Prostate gland (tissue), 2 donors: Measurements from ENCODE around the gene LRRC36. TPM values are rescaled to one million over a fixed set of nuclear protein-coding genes. Genes with fewer than 3 reads are reported as not detected.

ENCODE experiments used
- DNase-seq: peaks from one replicate; pipeline ENCODE4 v3.0.0-alpha.2; 2019; ENCODE audit warnings: low spot score
- H3K27ac ChIP-seq, 2 donors: fragments of 200-600 bp; sonication (generic); 2 replicates each; pipeline ENCODE4 v1.5.1; 2017 to 2019
- H3K27me3 ChIP-seq: fragments of 200-600 bp; sonication (generic); replicated peaks from 2 replicates; pipeline ENCODE4 v1.5.1; 2019; ENCODE audit not compliant: insufficient read depth
- H3K36me3 ChIP-seq, 2 donors: fragments of 200-600 bp; sonication (generic); 1 replicate in 1 of 2; 2 replicates in 1 of 2; pipeline versions ENCODE4 v1.5.1 to v1.8.1; 2017 to 2019
- H3K4me1 ChIP-seq: fragments of 200-600 bp; sonication (generic); replicated peaks from 2 replicates; pipeline ENCODE4 v1.5.1; 2019
- H3K4me3 ChIP-seq, 2 donors: fragments of 200-600 bp; sonication (generic); 2 replicates each; pipeline ENCODE4 v1.5.1; 2017 to 2019
- H3K9me3 ChIP-seq: fragments of 200-600 bp; sonication (generic); 2 replicates; pipeline ENCODE4 v1.5.1; 2017
- POLR2A ChIP-seq: fragments of 450-650 bp; IDR thresholded peaks from one replicate; pipeline ENCODE4 v1.6.1; 2016; ENCODE audit warnings: antibody characterized with exemption, mild to moderate bottlenecking
- POLR2AphosphoS5 ChIP-seq: sonication (generic); formaldehyde crosslinking; IDR thresholded peaks from one replicate; pipeline ENCODE4 v1.6.1; 2017; ENCODE audit warnings: antibody characterized with exemption
- WGBS: methylation state at CpG from one replicate; pipeline ENCODE4 v1.1.5; 2018; 5-methylcytosine and 5-hydroxymethylcytosine counted together
- intact Hi-C: fragments of 100-400 bp; cut with DNase I; formaldehyde crosslinking; loops from one replicate; pipeline ENCODE4 v1.14.2; 2022
- total RNA-seq, 2 donors: library from RNA; depleted of rRNA; stranded (reverse); fragments of >200 nt; gene quantifications; one replicate each; pipeline ENCODE4 v1.1.0, GENCODE V29; 2016
- TF ChIP-seq, protein P1 (sequence below), 4 experiments: fragments of 200-600 bp in 2 of 4; fragments of 450-650 bp in 2 of 4; sonication (generic) in 2 of 4; IDR thresholded peaks; 1 replicate in 3 of 4; 2 replicates in 1 of 4; pipeline ENCODE4 v1.5.1; 2016 to 2019; ENCODE audit warnings: antibody characterized with exemption in 4 of 4, mild to moderate bottlenecking in 2 of 4, moderate library complexity in 2 of 4

The LRRC36 gene
- total RNA-seq, 2 donors from 2014 or later: 4.6 TPM; not detected in 1

- H3K4me3 ChIP-seq: no peak overlapping the region
- no peaks in the 10 kb centered on the region for H3K4me1 ChIP-seq
- no peak for DNase-seq
- H3K36me3 ChIP-seq: no peaks in the 10 kb centered on the region
- intact Hi-C loops: no loop called here
- no peak overlapping the region for H3K27ac ChIP-seq
- 83% methylated on average over 8 of the region's 8 CpGs for WGBS
- no peak for TF ChIP-seq POLR2A
- TF ChIP-seq POLR2AphosphoS5: no peak
- TF ChIP-seq, protein P1, sequence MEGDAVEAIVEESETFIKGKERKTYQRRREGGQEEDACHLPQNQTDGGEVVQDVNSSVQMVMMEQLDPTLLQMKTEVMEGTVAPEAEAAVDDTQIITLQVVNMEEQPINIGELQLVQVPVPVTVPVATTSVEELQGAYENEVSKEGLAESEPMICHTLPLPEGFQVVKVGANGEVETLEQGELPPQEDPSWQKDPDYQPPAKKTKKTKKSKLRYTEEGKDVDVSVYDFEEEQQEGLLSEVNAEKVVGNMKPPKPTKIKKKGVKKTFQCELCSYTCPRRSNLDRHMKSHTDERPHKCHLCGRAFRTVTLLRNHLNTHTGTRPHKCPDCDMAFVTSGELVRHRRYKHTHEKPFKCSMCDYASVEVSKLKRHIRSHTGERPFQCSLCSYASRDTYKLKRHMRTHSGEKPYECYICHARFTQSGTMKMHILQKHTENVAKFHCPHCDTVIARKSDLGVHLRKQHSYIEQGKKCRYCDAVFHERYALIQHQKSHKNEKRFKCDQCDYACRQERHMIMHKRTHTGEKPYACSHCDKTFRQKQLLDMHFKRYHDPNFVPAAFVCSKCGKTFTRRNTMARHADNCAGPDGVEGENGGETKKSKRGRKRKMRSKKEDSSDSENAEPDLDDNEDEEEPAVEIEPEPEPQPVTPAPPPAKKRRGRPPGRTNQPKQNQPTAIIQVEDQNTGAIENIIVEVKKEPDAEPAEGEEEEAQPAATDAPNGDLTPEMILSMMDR (IDR thresholded peaks at IDR 0.05): no peak
- H3K27me3 ChIP-seq: no peaks in the 10 kb centered on the region
- no peaks in the 10 kb centered on the region for H3K9me3 ChIP-seq
These were observed 58.3 kb downstream of the LRRC36 start for GRCh38 chr16:67384778-67385510.

GRCh38 chr16:67386861-67387455 lies 60.3 kb downstream of the LRRC36 start:
- H3K27ac ChIP-seq: no peak overlapping the region
- no peaks in the 10 kb centered on the region for H3K4me1 ChIP-seq
- no peak for TF ChIP-seq POLR2A
- H3K36me3 ChIP-seq: no peaks in the 10 kb centered on the region
- DNase-seq: no peak
- intact Hi-C loops: no loop called here
- no peaks in the 10 kb centered on the region for H3K9me3 ChIP-seq
- H3K4me3 ChIP-seq: no peak overlapping the region
- WGBS: 94% methylated on average over 5 of the region's 5 CpGs
- H3K27me3 ChIP-seq: no peaks in the 10 kb centered on the region

DNA sequence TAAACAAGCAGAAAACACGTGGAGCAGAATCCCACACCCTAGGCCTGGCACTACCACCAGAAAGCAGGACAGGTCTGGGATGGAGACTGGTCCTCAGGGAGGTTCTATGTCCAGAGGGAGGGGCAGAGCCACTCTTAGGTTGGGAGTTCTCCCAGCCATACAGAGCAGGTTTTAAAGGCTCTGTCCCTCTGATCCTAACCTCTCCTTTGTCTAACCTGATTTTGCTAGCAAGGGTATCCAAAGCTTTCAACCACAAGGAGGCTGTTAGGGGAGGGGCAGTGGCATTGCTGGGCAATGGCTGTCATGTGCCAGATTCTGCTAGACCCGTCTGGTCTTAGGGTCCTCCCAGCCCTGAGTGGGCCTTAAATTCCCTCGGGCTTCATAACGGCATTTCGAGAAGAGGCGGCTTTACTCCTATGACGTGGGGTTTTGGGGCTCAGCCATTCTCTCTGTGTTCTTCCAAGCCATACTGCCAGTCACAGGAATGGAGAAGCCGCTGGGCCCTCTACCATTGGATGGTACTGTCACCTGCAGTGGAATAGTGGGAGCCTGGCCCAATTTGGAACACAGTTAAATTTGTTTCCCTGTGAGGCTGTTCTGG lies 61.0 kb downstream of the LRRC36 start:
- H3K4me3 ChIP-seq: no peak overlapping the region
- H3K9me3 ChIP-seq: no peaks in the 10 kb centered on the region
- intact Hi-C loops: no loop called here
- H3K27ac ChIP-seq: no peak overlapping the region
- 89% methylated on average over 8 of the region's 8 CpGs for WGBS
- H3K4me1 ChIP-seq: no peaks in the 10 kb centered on the region
- H3K27me3 ChIP-seq: no peaks in the 10 kb centered on the region
- no peak for TF ChIP-seq POLR2A
- TF ChIP-seq, protein P1 (IDR thresholded peaks at IDR 0.05): no peak
- no peak for TF ChIP-seq POLR2AphosphoS5
- DNase-seq: no peak
- no peaks in the 10 kb centered on the region for H3K36me3 ChIP-seq

GRCh38 chr16:67388191-67388590 lies 61.6 kb downstream of the LRRC36 start:
- intact Hi-C loops: no loop called here
- Histone ChIP-seq H3K9me3 (no peaks in the 10 kb centered on the region), H3K4me1 (no peaks in the 10 kb centered on the region), H3K4me3 (no peak overlapping the region), H3K27me3 (no peaks in the 10 kb centered on the region), H3K27ac (no peak overlapping the region), H3K36me3 (no peaks in the 10 kb centered on the region)
- 88% methylated on average over 8 of the region's 8 CpGs for WGBS
- no peak for DNase-seq
- TF ChIP-seq, protein P1 (IDR thresholded peaks at IDR 0.05): no peak
- TF ChIP-seq POLR2AphosphoS5: no peak
- TF ChIP-seq POLR2A: no peak

GRCh38 chr16:67388591-67388990 lies 62.0 kb downstream of the LRRC36 start:
- H3K4me1 ChIP-seq: peaks cover under 1% of the 10 kb centered on the region
- no peak overlapping the region for H3K4me3 ChIP-seq
- no peaks in the 10 kb centered on the region for H3K36me3 ChIP-seq
- 97% methylated on average over 2 of the region's 2 CpGs for WGBS
- intact Hi-C loops: no loop called here
- TF ChIP-seq, protein P1 (IDR thresholded peaks at IDR 0.05): no peak
- TF ChIP-seq POLR2A: no peak
- no peaks in the 10 kb centered on the region for H3K27me3 ChIP-seq
- H3K27ac ChIP-seq: no peak overlapping the region
- H3K9me3 ChIP-seq: no peaks in the 10 kb centered on the region
- DNase-seq: no peak
